DOHH2 (cell line): ENCODE results near the gene EHD2.

Experiments used
- H3F3A ChIP-seq: fragments of 200-600 bp; sonication (generic), shearing (Covaris generic); 2 replicates; pipeline ENCODE4 v1.6.0; 2016; ENCODE audit warnings: antibody characterized with exemption, mild to moderate bottlenecking; ENCODE audit not compliant: control insufficient read depth, insufficient read depth
- H3K27ac ChIP-seq: fragments of 200-600 bp; sonication (generic); 2 replicates; pipeline ENCODE4 v1.5.1; 2014; ENCODE audit warnings: low read depth, mild to moderate bottlenecking, low read length, moderate library complexity
- H3K27me3 ChIP-seq: fragments of 200-600 bp; sonication (generic); 2 replicates; pipeline ENCODE4 v1.6.1; 2014; ENCODE audit warnings: mild to moderate bottlenecking, low read length, mixed read lengths; ENCODE audit not compliant: control insufficient read depth
- H3K36me3 ChIP-seq: fragments of 200-600 bp; sonication (generic); 2 replicates; pipeline ENCODE4 v1.6.1; 2014; ENCODE audit warnings: mild to moderate bottlenecking, low read length, moderate library complexity, mixed read lengths; ENCODE audit not compliant: control insufficient read depth
- H3K4me1 ChIP-seq: fragments of 200-600 bp; sonication (generic); 2 replicates; pipeline ENCODE4 v1.6.1; 2014; ENCODE audit warnings: mild to moderate bottlenecking, low read length, mixed read lengths; ENCODE audit not compliant: control insufficient read depth
- H3K4me2 ChIP-seq: fragments of 200-600 bp; sonication (generic); 2 replicates; pipeline ENCODE4 v1.6.0; 2014; ENCODE audit warnings: mild to moderate bottlenecking, low read length, moderate library complexity
- H3K4me3 ChIP-seq: fragments of 200-600 bp; sonication (generic); 2 replicates; pipeline ENCODE4 v1.5.1; 2014; ENCODE audit warnings: mild to moderate bottlenecking, low read length, mixed read lengths
- H3K79me2 ChIP-seq: fragments of 200-600 bp; sonication (generic); 2 replicates; pipeline ENCODE4 v1.6.1; 2014; ENCODE audit warnings: mild to moderate bottlenecking, low read length, mixed read lengths; ENCODE audit not compliant: control insufficient read depth
- H3K9me2 ChIP-seq: fragments of 200-600 bp; sonication (generic); replicated peaks from 2 replicates; pipeline ENCODE4 v1.6.1; 2014; ENCODE audit warnings: mild to moderate bottlenecking, low read length, mixed read lengths; ENCODE audit not compliant: control insufficient read depth
- H3K9me3 ChIP-seq: fragments of 200-600 bp; sonication (generic); 2 replicates; pipeline ENCODE4 v1.6.1; 2014; ENCODE audit warnings: antibody characterized with exemption, low read length, mixed read lengths; ENCODE audit not compliant: control insufficient read depth, insufficient read depth
- H4K20me1 ChIP-seq: fragments of 200-600 bp; sonication (generic); 2 replicates; pipeline ENCODE4 v1.6.0; 2014; ENCODE audit warnings: low read depth, mild to moderate bottlenecking, antibody characterized with exemption, low read length, moderate library complexity; ENCODE audit not compliant: control insufficient read depth, insufficient read depth
- EZH2phosphoT487 ChIP-seq: fragments of 200-600 bp; sonication (generic); IDR thresholded peaks from 2 replicates; pipeline ENCODE4 v1.6.1; 2017; ENCODE audit warnings: borderline replicate concordance, mild to moderate bottlenecking, antibody characterized with exemption, low read length, moderate library complexity, mixed read lengths
- TF ChIP-seq, protein P1 (sequence below): fragments of 200-600 bp; sonication (generic); IDR thresholded peaks from one replicate; pipeline ENCODE4 v1.5.1; 2014; ENCODE audit warnings: antibody characterized with exemption, mild to moderate bottlenecking, low read depth, low read length; ENCODE audit not compliant: poor library complexity, severe bottlenecking

The EHD2 gene

DNA sequence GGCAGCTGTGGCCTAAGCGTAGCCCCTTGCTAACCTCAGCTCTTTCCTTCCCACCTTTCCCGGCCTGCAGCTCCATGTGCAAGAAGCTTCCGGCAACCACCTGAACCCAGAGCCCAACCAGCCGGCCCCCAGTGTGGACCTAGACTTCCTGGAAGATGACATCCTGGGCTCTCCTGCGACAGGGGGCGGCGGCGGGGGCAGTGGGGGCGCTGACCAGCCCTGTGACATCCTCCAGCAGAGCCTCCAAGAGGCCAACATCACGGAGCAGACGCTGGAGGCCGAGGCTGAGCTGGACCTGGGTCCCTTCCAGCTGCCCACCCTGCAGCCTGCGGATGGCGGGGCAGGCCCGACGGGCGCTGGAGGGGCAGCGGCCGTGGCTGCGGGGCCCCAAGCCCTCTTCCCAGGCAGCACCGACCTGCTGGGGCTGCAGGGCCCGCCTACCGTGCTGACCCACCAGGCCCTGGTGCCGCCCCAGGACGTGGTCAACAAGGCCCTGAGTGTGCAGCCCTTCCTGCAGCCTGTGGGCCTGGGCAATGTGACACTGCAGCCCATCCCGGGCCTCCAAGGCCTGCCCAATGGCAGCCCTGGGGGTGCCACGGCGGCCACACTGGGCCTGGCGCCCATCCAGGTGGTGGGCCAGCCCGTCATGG lies 33.8 kb upstream of the EHD2 start:
- no peaks in the 10 kb centered on the region for H4K20me1 ChIP-seq
- no peaks in the 10 kb centered on the region for H3K79me2 ChIP-seq
- no peaks in the 10 kb centered on the region for H3K27me3 ChIP-seq
- H3K9me3 ChIP-seq, result no peaks in the 10 kb centered on the region
- no peaks in the 10 kb centered on the region for H3K9me2 ChIP-seq
- peaks cover 13% of the 10 kb centered on the region for H3K36me3 ChIP-seq
- no peaks in the 10 kb centered on the region for H3K4me1 ChIP-seq
- no peak overlapping the region for H3K27ac ChIP-seq
- TF ChIP-seq EZH2phosphoT487, result no peak
- TF ChIP-seq, protein P1, sequence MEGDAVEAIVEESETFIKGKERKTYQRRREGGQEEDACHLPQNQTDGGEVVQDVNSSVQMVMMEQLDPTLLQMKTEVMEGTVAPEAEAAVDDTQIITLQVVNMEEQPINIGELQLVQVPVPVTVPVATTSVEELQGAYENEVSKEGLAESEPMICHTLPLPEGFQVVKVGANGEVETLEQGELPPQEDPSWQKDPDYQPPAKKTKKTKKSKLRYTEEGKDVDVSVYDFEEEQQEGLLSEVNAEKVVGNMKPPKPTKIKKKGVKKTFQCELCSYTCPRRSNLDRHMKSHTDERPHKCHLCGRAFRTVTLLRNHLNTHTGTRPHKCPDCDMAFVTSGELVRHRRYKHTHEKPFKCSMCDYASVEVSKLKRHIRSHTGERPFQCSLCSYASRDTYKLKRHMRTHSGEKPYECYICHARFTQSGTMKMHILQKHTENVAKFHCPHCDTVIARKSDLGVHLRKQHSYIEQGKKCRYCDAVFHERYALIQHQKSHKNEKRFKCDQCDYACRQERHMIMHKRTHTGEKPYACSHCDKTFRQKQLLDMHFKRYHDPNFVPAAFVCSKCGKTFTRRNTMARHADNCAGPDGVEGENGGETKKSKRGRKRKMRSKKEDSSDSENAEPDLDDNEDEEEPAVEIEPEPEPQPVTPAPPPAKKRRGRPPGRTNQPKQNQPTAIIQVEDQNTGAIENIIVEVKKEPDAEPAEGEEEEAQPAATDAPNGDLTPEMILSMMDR, result no peak
- H3K4me2 ChIP-seq, result no peak overlapping the region
- no peak overlapping the region for H3K4me3 ChIP-seq
- H3F3A ChIP-seq, result no peaks in the 10 kb centered on the region

DNA sequence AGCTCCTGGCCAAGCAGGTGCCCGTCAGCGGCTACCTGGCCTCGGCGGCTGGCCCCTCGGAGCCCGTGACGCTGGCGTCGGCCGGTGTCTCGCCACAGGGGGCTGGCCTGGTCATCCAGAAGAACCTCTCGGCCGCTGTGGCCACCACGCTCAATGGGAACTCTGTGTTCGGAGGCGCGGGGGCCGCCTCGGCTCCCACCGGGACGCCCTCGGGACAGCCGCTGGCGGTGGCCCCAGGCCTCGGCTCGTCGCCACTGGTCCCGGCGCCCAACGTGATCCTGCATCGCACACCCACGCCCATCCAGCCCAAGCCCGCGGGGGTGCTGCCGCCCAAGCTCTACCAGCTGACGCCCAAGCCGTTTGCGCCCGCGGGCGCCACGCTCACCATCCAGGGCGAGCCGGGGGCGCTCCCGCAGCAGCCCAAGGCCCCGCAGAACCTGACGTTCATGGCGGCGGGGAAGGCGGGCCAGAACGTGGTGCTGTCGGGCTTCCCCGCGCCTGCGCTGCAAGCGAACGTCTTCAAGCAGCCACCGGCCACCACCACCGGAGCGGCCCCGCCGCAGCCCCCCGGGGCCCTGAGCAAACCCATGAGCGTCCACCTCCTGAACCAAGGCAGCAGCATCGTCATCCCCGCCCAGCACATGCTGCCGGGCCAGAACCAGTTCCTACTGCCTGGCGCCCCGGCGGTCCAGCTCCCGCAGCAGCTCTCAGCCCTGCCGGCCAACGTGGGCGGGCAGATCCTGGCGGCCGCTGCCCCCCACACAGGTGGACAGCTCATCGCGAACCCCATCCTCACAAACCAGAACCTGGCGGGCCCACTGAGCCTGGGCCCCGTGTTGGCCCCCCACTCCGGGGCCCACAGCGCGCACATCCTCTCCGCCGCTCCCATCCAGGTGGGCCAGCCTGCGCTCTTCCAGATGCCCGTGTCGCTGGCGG lies 33.0 kb upstream of the EHD2 start:
- Histone ChIP-seq H3K4me3 (no peak overlapping the region), H3K27me3 (no peaks in the 10 kb centered on the region), H3K4me2 (no peak overlapping the region), H3K4me1 (no peaks in the 10 kb centered on the region), H3K9me3 (no peaks in the 10 kb centered on the region), H3K79me2 (no peaks in the 10 kb centered on the region), H3F3A (no peaks in the 10 kb centered on the region), H3K27ac (no peak overlapping the region), H4K20me1 (no peaks in the 10 kb centered on the region), H3K36me3 (peaks cover 13% of the 10 kb centered on the region), H3K9me2 (no peaks in the 10 kb centered on the region)
- no peak for TF ChIP-seq EZH2phosphoT487
- TF ChIP-seq, protein P1, result no peak

DNA sequence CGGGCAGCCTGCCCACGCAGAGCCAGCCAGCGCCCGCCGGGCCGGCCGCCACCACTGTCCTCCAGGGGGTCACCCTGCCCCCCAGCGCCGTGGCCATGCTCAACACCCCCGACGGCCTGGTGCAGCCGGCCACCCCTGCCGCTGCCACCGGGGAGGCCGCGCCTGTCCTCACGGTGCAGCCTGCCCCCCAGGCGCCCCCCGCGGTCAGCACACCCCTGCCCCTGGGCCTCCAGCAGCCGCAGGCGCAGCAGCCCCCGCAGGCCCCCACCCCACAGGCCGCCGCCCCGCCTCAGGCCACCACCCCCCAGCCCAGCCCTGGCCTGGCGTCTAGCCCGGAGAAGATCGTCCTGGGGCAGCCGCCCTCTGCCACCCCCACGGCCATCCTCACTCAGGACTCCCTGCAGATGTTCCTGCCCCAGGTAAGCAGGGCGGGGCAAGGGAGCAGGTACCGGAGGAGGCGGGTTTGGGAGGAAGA lies 32.3 kb upstream of the EHD2 start:
- H3K27ac ChIP-seq, result no peak overlapping the region
- H3K9me3 ChIP-seq, result no peaks in the 10 kb centered on the region
- no peaks in the 10 kb centered on the region for H4K20me1 ChIP-seq
- H3K4me1 ChIP-seq, result no peaks in the 10 kb centered on the region
- no peak for TF ChIP-seq EZH2phosphoT487
- TF ChIP-seq, protein P1, result no peak
- no peaks in the 10 kb centered on the region for H3K27me3 ChIP-seq
- H3K4me2 ChIP-seq, result no peak overlapping the region
- no peaks in the 10 kb centered on the region for H3K9me2 ChIP-seq
- no peaks in the 10 kb centered on the region for H3K79me2 ChIP-seq
- H3K36me3 ChIP-seq, result peaks cover 13% of the 10 kb centered on the region
- H3K4me3 ChIP-seq, result no peak overlapping the region
- H3F3A ChIP-seq, result no peaks in the 10 kb centered on the region
